NCI-H1048 (cell line): ENCODE measurements around the gene MRPL22.
"Not testable (repeated sequence)": the region's sequence is repeated elsewhere in the genome, so short reads cannot be mapped to it uniquely, and the experiment has no call there.

ENCODE experiments used
- DNase-seq: peaks from one replicate; lab custom pipeline; 2025; lab: John Stamatoyannopoulos, UW

MRPL22 gene

DNA sequence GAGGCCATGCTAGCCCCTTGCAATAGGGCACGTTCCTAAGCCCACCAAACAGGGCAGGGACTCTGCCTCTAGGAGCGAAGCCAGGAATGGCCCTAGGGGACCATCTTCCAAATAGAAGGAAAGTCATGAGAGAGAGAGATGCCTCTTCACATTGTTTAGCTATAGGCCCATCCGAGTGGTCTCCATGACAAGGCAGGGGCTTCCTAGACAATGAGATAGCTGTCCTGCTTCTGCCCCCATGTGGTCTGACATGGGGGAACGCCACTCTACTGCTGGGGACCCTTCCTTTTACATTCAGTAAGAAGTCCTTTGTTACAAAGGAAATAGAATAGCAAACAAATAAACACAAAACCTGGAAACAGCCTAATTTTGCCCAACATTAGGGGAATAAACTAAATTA is 54.8 kb downstream of the MRPL22 start:
- DNase-seq: no peak

- no peak for DNase-seq
These were observed 56.9 kb downstream of the MRPL22 start for GRCh38 chr5:154997746-154998145.

- no peak for DNase-seq
These were observed 59.0 kb downstream of the MRPL22 start for GRCh38 chr5:154999865-155000264.

- no peak for DNase-seq
These were observed 60.6 kb downstream of the MRPL22 start for GRCh38 chr5:155001523-155001922.

DNA sequence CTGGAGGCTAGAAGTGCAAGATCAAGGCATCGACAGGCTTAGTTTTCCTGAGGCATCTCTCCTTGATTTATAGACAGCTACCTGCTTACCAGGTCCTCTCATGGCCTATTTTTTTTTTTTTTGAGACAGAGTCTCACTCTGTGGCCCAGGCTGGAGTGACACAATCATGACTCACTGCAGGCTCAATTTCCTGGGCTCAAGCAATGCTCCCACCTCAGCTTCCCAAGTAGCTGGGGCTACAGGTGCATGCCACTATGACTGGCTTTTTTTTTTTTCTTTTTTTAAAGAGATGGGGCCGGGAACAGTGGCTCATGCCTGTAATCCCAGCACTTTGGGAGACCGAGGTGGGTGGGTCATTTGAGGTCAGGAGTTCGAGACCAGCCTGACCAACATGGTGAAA is 61.8 kb downstream of the MRPL22 start:
- not testable (repeated sequence) for DNase-seq

DNA sequence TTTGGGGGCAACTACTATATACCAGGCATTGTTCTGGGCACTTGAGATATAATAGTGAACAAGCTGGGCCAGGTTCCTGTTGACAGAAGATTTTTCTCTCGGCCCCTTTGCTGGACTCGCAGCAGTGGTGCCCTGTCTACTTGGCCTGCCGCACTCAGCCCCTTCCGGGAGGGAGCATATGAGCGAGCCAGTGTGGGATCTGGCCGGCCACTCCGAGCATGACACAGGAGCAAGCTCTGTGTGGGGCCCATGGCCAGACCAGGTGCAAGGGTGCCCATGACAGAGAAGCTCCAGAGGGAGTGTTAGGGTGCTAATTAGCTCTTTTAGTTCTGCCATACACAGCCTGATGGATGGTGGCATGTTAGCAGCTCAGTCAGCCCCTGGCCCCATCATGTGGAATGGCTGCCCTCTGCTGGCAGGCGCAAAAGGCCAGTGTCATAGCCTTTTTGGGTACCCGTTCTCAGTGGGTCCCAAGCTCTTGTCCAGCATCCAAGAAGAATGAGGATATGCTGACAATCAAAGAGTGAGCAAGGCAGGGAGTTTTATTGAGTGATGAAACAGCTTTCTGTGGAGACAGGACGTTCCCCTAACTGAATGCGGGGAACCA is 63.4 kb downstream of the MRPL22 start:
- DNase-seq: no peak

DNA sequence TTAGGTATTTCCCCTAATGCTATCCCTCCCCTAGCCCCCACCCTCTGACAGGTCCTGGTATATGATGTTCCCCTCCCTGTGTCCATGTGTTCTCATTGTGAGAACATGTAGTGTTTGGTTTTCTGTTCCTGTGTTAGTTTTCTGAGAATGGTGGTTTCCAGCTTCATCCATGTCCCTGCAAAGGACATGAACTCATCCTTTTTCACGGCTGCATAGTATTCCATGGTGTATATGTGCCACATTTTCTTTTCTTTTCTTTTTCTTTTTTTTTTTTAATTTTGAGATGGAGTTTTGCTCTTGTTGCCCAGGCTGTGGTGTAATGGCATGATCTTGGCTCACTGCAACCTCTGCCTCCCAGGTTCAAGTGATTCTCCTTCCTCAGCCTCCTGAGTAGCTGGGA is 65.4 kb downstream of the MRPL22 start:
- DNase-seq: not testable (repeated sequence)

GRCh38 chr5:155008669-155009068 is 67.8 kb downstream of the MRPL22 start:
- DNase-seq: no peak

GRCh38 chr5:155010881-155011280 is 70.0 kb downstream of the MRPL22 start:
- DNase-seq: no peak

DNA sequence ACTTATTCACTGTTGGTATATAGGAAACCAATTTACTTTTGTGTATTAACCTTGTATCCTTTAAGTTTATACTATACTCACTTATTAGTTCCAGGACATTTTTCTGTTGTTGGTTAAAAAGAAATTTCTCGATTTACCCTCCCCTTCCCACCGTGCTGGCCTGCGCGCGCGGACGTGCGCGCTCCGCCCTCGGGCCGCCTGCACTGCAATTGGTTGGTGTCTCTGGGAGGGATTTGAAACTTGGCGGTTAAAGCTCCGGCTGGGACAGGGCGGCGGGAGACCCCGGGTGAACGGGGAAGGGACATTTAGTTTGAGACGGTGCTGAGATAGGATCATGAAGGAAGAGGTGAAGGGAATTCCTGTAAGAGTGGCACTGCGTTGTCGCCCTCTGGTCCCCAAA is 72.7 kb downstream of the MRPL22 start, which contains the start of gene KIF4B:
TSS of gene KIF4B (plus strand) at position 230 of the 400 bp plus-strand sequence. CDS start at position 335, 105 bp downstream.
- DNase-seq: no peak

- no peak for DNase-seq
These were observed 74.4 kb downstream of the MRPL22 start for GRCh38 chr5:155015239-155015638.

GRCh38 chr5:155017610-155018009 is 76.7 kb downstream of the MRPL22 start:
- no peak for DNase-seq
